Upper lobe of left lung (tissue), 6 donors: ENCODE data around the gene FBLN5. TPM values are rescaled to one million over a fixed set of nuclear protein-coding genes. Genes with fewer than 3 reads are reported as not detected.

ENCODE experiments used
- ATAC-seq, 2 donors: fragments of 200-7000 bp; cut with Tn5 transposase; one replicate each; pipeline ENCODE4 v1.9.1; 2022; ENCODE audit warnings: mild to moderate bottlenecking in 2 of 2, moderate library complexity in 2 of 2; ENCODE audit not compliant: low FRiP score in 2 of 2
- DNase-seq, 2 donors: peaks; one replicate each; pipeline ENCODE4 v3.0.0-alpha.2; 2019 to 2020
- H3K27ac ChIP-seq, 4 donors: fragments of 200-600 bp; sonication (generic); one replicate each; pipeline ENCODE4 v1.5.1; 2016 to 2019
- H3K27me3 ChIP-seq, 4 donors: fragments of 200-600 bp; sonication (generic); one replicate each; pipeline ENCODE4 v1.5.1; 2017 to 2019
- H3K36me3 ChIP-seq, 4 donors: fragments of 200-600 bp; sonication (generic); one replicate each; pipeline ENCODE4 v1.5.1; 2016 to 2019
- H3K4me1 ChIP-seq, 4 donors: fragments of 200-600 bp; sonication (generic); one replicate each; pipeline ENCODE4 v1.5.1; 2018 to 2019
- H3K4me3 ChIP-seq, 4 donors: fragments of 200-600 bp; sonication (generic); one replicate each; pipeline ENCODE4 v1.5.1; 2017 to 2019; ENCODE audit warnings: mild to moderate bottlenecking in 2 of 4, moderate library complexity in 1 of 4
- H3K9me3 ChIP-seq, 4 donors: fragments of 200-600 bp; sonication (generic); one replicate each; pipeline ENCODE4 v1.5.1; 2018 to 2019
- EP300 ChIP-seq, 4 donors: sonication (generic); formaldehyde crosslinking; IDR thresholded peaks; one replicate each; pipeline ENCODE4 v1.5.1; 2017; ENCODE audit warnings: antibody characterized with exemption in 4 of 4, control low read depth in 2 of 4
- POLR2A ChIP-seq, 4 donors: fragments of 450-650 bp; IDR thresholded peaks; one replicate each; pipeline ENCODE4 v1.5.1; 2016 to 2017; ENCODE audit warnings: antibody characterized with exemption in 4 of 4, mild to moderate bottlenecking in 2 of 4
- POLR2AphosphoS5 ChIP-seq, 2 donors: sonication (generic); formaldehyde crosslinking; IDR thresholded peaks; one replicate each; pipeline ENCODE4 v1.5.1; 2017; ENCODE audit warnings: antibody characterized with exemption in 2 of 2
- WGBS, 2 donors: methylation state at CpG; one replicate each; pipeline ENCODE4 v1.1.5; 2017 to 2018; 5-methylcytosine and 5-hydroxymethylcytosine counted together
- total RNA-seq, 6 donors: library from RNA; depleted of rRNA in 4 of 6; stranded (reverse); fragments of >200 nt in 4 of 6; gene quantifications; one replicate each; pipeline versions ENCODE4 v1.1.0 to v1.2.1, GENCODE V29; 2016 to 2021
- TF ChIP-seq, protein P1 (sequence below), 6 experiments: fragments of 450-650 bp in 4 of 6; fragments of 200-600 bp in 2 of 6; sonication (generic) in 2 of 6; IDR thresholded peaks; one replicate each; pipeline ENCODE4 v1.5.1; 2016 to 2019; ENCODE audit warnings: antibody characterized with exemption in 6 of 6
- donor health status: DM: no; HTN: no; CAD: no; lungs with moderate emphysema.
- donor health status: DM: no; HTN: yes; CAD: no; lungs with severe emphysema.

The FBLN5 gene
- total RNA-seq, 6 donors from 2014 or later, result 53.8 to 196 (median 133) TPM

DNA sequence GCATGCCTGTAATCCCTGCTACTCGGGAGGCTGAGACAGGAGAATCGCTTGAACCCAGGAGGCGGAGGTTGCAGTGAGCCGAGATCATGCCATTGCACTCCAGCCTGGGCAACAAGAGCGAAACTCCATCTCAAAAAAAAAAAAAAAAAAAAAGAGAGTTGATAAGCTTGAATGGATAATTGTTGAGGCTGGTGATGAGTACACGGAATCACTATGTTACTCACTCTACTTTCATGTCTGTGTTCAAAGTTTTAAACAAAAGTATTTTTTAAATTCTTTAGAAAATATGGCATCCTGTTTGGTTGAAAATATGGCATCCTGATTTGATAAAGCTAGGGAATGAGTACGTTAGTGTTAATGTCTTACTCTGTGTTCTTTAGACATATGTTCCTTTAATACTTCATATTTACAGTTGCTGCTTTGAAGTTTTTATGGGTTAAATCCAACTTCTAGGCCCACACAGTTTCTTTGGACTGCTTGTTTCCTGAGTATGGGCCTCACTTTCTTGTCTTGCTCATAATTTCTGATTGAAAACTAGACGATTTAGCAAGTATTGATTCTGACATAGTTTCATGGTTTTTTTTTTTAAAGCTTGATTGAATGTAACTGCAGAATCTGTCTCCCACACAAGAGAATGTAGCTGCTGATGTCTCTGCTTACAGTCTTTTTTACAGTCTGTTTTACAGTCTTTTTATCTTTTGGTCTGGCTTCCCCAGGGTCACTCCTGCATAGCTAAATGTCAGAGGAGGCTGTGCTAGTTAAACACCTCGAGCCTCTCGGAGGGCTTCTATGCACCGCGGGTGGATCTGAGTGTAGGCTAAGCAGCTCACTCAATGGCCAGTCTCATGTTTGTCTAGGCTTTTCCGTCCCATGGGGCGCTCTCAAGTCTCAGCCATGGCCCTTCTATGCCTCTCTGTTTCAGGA lies 14.1 kb upstream of the FBLN5 start:
- 80 to 81% methylated on average over 14 of the region's 14 CpGs for WGBS, 2 donors

DNA sequence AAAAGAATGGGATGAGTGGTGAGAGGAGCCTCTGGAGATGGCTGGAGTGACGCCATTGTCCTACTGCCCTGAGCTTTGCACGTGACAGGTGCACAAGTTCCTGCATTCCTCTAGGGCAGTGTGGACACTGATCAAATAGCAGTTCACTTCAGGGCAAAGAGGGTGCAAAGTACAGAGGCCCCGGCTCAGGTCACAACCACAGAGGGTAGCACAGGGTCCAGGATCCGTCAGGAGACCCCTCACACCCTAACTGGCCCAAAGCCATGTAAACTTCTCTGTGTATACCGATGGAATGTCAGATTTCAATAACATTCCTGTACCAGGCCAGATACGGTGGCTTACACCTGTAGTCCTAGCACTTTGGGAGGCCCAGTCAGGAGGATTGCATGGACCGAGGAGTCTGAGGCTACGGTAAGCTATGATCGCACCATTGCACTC lies 10.4 kb upstream of the FBLN5 start:
- ATAC-seq (peak in 1 of 2 donors; percentile 62), DNase-seq (no peak)
- 86 to 92% methylated on average over 5 to 9 of the region's 9 CpGs for WGBS, 2 donors
- Histone ChIP-seq H3K27ac (no peak overlapping the region), H3K4me3 (no peak overlapping the region), H3K4me1 (no peaks in the 10 kb centered on the region), H3K9me3 (no peaks in the 10 kb centered on the region), H3K36me3 (no peaks in the 10 kb centered on the region), H3K27me3 (no peaks in the 10 kb centered on the region)
- no peak for TF ChIP-seq POLR2AphosphoS5 (IDR thresholded peaks at IDR 0.05)
- TF ChIP-seq, protein P1, sequence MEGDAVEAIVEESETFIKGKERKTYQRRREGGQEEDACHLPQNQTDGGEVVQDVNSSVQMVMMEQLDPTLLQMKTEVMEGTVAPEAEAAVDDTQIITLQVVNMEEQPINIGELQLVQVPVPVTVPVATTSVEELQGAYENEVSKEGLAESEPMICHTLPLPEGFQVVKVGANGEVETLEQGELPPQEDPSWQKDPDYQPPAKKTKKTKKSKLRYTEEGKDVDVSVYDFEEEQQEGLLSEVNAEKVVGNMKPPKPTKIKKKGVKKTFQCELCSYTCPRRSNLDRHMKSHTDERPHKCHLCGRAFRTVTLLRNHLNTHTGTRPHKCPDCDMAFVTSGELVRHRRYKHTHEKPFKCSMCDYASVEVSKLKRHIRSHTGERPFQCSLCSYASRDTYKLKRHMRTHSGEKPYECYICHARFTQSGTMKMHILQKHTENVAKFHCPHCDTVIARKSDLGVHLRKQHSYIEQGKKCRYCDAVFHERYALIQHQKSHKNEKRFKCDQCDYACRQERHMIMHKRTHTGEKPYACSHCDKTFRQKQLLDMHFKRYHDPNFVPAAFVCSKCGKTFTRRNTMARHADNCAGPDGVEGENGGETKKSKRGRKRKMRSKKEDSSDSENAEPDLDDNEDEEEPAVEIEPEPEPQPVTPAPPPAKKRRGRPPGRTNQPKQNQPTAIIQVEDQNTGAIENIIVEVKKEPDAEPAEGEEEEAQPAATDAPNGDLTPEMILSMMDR (IDR thresholded peaks at IDR 0.05), result no peak
- no peak for TF ChIP-seq POLR2A (IDR thresholded peaks at IDR 0.05)
- TF ChIP-seq EP300 (IDR thresholded peaks at IDR 0.05), result no peak

More for the DNA sequence above, 14.1 kb upstream of the FBLN5 start:
- H3K27ac ChIP-seq, result no peak overlapping the region
- no peak overlapping the region for H3K4me3 ChIP-seq
- TF ChIP-seq EP300 (IDR thresholded peaks at IDR 0.05), result no peak
- TF ChIP-seq POLR2AphosphoS5 (IDR thresholded peaks at IDR 0.05), result no peak
- TF ChIP-seq, protein P1 (IDR thresholded peaks at IDR 0.05), result no peak
- TF ChIP-seq POLR2A (IDR thresholded peaks at IDR 0.05), result no peak
- no peaks in the 10 kb centered on the region for H3K36me3 ChIP-seq
- no peaks in the 10 kb centered on the region for H3K4me1 ChIP-seq
- H3K9me3 ChIP-seq, result no peaks in the 10 kb centered on the region
- ATAC-seq (no peak), DNase-seq (no peak)
- H3K27me3 ChIP-seq, result no peaks in the 10 kb centered on the region

DNA sequence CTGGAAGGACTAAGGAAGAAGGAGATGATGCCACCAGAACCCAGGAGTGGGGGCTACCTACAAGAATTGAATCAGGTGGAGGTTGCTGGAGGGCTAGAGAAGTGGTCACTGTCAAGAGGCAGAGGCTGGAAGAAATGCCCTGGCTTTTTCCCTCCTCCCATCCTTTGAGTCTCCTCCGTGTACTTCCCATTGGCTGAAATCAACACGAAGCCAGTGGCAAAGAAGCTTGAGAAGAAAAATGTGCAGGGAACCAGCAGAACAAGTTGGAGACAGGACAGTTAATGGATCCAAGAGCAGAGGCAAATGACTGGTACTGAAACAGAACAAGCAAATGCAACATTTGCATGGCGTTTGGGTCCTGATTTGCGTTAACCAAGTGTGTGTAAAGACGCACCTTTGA lies 9.1 kb upstream of the FBLN5 start:
- ATAC-seq (no peak), DNase-seq (no peak)
- Histone ChIP-seq H3K4me1 (no peaks in the 10 kb centered on the region), H3K4me3 (no peak overlapping the region), H3K27me3 (no peaks in the 10 kb centered on the region), H3K9me3 (no peaks in the 10 kb centered on the region), H3K36me3 (no peaks in the 10 kb centered on the region), H3K27ac (no peak overlapping the region)
- TF ChIP-seq, protein P1 (IDR thresholded peaks at IDR 0.05), result no peak
- TF ChIP-seq POLR2A (IDR thresholded peaks at IDR 0.05) (no peak), EP300 (IDR thresholded peaks at IDR 0.05) (no peak), POLR2AphosphoS5 (IDR thresholded peaks at IDR 0.05) (no peak)
- 84 to 85% methylated on average over 5 of the region's 5 CpGs for WGBS, 2 donors

DNA sequence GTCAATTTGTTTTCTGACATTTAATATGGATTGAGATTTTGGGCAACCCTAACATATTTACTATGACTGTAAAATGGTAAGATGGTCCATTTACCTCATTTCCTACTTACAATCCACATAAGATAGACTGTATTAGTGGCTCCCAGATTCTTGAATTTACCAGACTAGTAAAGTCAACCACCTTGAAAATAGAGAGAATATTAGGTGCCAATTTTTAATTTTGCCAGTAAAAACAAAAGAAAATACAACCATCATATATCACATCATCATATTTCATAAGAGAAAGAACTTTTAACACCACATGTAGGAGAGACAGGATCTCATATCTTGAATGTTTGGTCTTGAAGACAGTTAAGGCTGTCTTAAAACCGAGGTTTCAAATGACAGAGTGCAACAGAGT lies 7.7 kb upstream of the FBLN5 start:
- Histone ChIP-seq H3K36me3 (no peaks in the 10 kb centered on the region), H3K27me3 (no peaks in the 10 kb centered on the region), H3K4me1 (no peaks in the 10 kb centered on the region), H3K9me3 (no peaks in the 10 kb centered on the region), H3K4me3 (no peak overlapping the region), H3K27ac (no peak overlapping the region)
- ATAC-seq (no peak), DNase-seq (no peak)
- WGBS, 2 donors, result 75 to 82% methylated on average over 1 of the region's 1 CpG
- TF ChIP-seq POLR2A (IDR thresholded peaks at IDR 0.05) (no peak), POLR2AphosphoS5 (IDR thresholded peaks at IDR 0.05) (no peak), EP300 (IDR thresholded peaks at IDR 0.05) (no peak)
- TF ChIP-seq, protein P1 (IDR thresholded peaks at IDR 0.05), result no peak
